K562 (cell line): ENCODE results near the gene SGMS1. TPM values are rescaled to one million over a fixed set of nuclear protein-coding genes. Genes with fewer than 3 reads are reported as not detected.

ENCODE experiments used
- E2F8 ChIP-seq: fragments of 450-650 bp; IDR thresholded peaks from 2 replicates; pipeline ENCODE4 v1.7.1; 2018; ENCODE audit warnings: mild to moderate bottlenecking, low read depth; ENCODE audit not compliant: partially characterized antibody
- FOS ChIP-seq: IDR thresholded peaks from 3 replicates; pipeline ENCODE4 v1.6.1; 2011; ENCODE audit not compliant: insufficient read length; ENCODE audit errors: extremely low read depth
- MBD1 ChIP-seq: fragments of 250-450 bp; sonication (Bioruptor Pico); IDR thresholded peaks from 2 replicates; pipeline ENCODE4 v1.8.0; 2022; ENCODE audit warnings: inconsistent platforms
- MTA1 ChIP-seq: fragments of 450-650 bp; IDR thresholded peaks from 2 replicates; pipeline ENCODE4 v1.6.1; 2017; ENCODE audit warnings: borderline replicate concordance
- UBTF ChIP-seq, 2 experiments: IDR thresholded peaks; 2 replicates each; pipeline ENCODE4 v1.6.1; 2012; ENCODE audit warnings: improper control_type of control experiment in 2 of 2, low read depth in 2 of 2, low read length in 2 of 2, borderline replicate concordance in 1 of 2
- ZNF766 ChIP-seq: fragments of 200-800 bp; sonication (Bioruptor generic); conservative IDR thresholded peaks from 2 replicates; pipeline ENCODE4 v1.6.1; 2016; ENCODE audit warnings: missing genetic modification characterization, missing compliant biosample characterization
- polyA plus RNA-seq, 8 experiments: library from polyadenylated mRNA; depleted of rRNA in 4 of 8; stranded (reverse) in 5 of 8; unstranded in 3 of 8; fragments of >200 nt; fragmentation: Nextera tagmentation in 2 of 8; fragmentation: Illumina TruSeq in 1 of 8; extraction: Ambion mirVana in 2 of 8; extraction: Trizol in 1 of 8; gene quantifications; 2 replicates each; pipeline versions ENCODE4 v1.2.1 to v1.2.3, GENCODE V29; 2011 to 2014; ENCODE audit warnings: inconsistent platforms in 1 of 8, missing spikeins in 1 of 8
- total RNA-seq, 7 experiments: library from RNA; depleted of rRNA in 6 of 7; stranded (reverse); fragments of >200 nt in 6 of 7; fragmentation: Illumina TruSeq in 2 of 7; extraction: Trizol in 2 of 7; gene quantifications; 2 replicates each; pipeline versions ENCODE4 v1.2.1 to v1.2.3, GENCODE V29; 2011 to 2021; ENCODE audit warnings: low replicate concordance in 1 of 7
- TF ChIP-seq, protein P1 (sequence below): fragments of 150-350 bp; conservative IDR thresholded peaks from 2 replicates; pipeline ENCODE4 v1.6.1; 2014; ENCODE audit warnings: low read length
- TF ChIP-seq, protein P2 (sequence below), 3 experiments: IDR thresholded peaks in 2 of 3; conservative IDR thresholded peaks in 1 of 3; 2 replicates each; pipeline ENCODE4 v1.5.1; 2011 to 2012; ENCODE audit warnings: low read length in 3 of 3, mild to moderate bottlenecking in 3 of 3, control low read depth in 2 of 3, improper control_type of control experiment in 1 of 3, inconsistent platforms in 1 of 3, low read depth in 1 of 3, mixed read lengths in 1 of 3, moderate library complexity in 1 of 3; ENCODE audit not compliant: insufficient read depth in 2 of 3

The SGMS1 gene
- total and polyA plus RNA-seq, 9 of the 15 experiments (the other 6 are each of a cell fraction or from before 2014, with no cell fraction given) = 22.6 to 232 (median 82.2) TPM

DNA sequence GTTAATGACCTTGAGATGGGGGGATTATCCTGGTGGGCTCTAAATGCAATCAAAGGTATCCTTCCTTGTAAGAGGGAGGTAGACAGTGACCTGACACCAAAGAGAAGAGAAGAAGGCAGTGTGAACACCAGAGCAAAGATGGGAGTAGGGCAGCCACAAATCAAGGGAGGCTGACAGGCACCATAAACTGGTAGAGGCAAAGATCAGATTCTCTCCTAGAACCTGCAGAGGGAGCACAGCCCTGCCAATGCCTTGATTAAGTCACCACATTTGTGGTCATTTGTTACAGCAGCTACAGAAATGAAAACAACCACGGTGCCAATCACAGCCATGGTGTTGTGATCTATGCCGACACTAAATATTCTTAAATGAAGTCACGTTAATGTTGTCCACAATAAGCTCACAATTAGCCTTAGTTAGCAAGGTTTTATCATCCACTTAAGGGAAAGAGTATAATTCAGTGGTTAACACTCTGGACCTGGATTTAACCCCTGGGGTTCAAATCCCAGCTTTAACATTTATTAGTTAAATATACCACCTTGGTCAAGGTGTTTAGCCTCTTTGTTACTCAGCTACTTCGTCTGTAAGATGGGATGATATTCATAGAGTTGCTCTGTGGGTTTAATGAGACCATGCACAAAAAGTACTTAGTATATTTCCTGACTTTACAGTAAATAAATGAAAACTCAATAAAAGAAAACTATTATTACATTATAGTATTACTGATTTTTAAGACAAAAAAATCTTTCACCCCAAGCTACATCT is 70.8 kb downstream of the SGMS1 start (continued):
- TF ChIP-seq E2F8 = no peak
- TF ChIP-seq MBD1 (CRISPR knock-in tag) = no peak
- TF ChIP-seq UBTF (IDR thresholded peaks at IDR 0.05; ENCODE audit: borderline replicate concordance in 1 of 2, low read depth in 2 of 2, low read length in 2 of 2) = no peak
- TF ChIP-seq MTA1 = no peak
- TF ChIP-seq, protein P1, sequence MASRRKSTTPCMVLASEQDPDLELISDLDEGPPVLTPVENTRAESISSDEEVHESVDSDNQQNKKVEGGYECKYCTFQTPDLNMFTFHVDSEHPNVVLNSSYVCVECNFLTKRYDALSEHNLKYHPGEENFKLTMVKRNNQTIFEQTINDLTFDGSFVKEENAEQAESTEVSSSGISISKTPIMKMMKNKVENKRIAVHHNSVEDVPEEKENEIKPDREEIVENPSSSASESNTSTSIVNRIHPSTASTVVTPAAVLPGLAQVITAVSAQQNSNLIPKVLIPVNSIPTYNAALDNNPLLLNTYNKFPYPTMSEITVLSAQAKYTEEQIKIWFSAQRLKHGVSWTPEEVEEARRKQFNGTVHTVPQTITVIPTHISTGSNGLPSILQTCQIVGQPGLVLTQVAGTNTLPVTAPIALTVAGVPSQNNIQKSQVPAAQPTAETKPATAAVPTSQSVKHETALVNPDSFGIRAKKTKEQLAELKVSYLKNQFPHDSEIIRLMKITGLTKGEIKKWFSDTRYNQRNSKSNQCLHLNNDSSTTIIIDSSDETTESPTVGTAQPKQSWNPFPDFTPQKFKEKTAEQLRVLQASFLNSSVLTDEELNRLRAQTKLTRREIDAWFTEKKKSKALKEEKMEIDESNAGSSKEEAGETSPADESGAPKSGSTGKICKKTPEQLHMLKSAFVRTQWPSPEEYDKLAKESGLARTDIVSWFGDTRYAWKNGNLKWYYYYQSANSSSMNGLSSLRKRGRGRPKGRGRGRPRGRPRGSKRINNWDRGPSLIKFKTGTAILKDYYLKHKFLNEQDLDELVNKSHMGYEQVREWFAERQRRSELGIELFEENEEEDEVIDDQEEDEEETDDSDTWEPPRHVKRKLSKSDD = 0 out of 2 replicates have a peak, but pooled peaks have one; percentile 12
- no peak for TF ChIP-seq FOS
- TF ChIP-seq, protein P2, sequence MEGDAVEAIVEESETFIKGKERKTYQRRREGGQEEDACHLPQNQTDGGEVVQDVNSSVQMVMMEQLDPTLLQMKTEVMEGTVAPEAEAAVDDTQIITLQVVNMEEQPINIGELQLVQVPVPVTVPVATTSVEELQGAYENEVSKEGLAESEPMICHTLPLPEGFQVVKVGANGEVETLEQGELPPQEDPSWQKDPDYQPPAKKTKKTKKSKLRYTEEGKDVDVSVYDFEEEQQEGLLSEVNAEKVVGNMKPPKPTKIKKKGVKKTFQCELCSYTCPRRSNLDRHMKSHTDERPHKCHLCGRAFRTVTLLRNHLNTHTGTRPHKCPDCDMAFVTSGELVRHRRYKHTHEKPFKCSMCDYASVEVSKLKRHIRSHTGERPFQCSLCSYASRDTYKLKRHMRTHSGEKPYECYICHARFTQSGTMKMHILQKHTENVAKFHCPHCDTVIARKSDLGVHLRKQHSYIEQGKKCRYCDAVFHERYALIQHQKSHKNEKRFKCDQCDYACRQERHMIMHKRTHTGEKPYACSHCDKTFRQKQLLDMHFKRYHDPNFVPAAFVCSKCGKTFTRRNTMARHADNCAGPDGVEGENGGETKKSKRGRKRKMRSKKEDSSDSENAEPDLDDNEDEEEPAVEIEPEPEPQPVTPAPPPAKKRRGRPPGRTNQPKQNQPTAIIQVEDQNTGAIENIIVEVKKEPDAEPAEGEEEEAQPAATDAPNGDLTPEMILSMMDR (IDR thresholded peaks at IDR 0.05 in 2 of 3, conservative IDR thresholded peaks at IDR 0.05 in 1 of 3; ENCODE audit: insufficient read depth in 2 of 3, low read depth in 1 of 3, low read length in 3 of 3) = peak; percentile 57 to 66 (median 60)
- TF ChIP-seq ZNF766 = no peak
